ENCODE measurements around the gene LRP1B.
A peak's percentile ranks its signal among the peaks of the same experiment; 100 is the strongest.

Gene LRP1B

GRCh38 chr2:142042536-142043199, 88.1 kb downstream of the LRP1B start:
- DNase-seq = no peak

- DNase-seq = no peak
Measured at GRCh38 chr2:142041996-142042395, 88.8 kb downstream of the LRP1B start.

GRCh38 chr2:142041105-142041504, 89.7 kb downstream of the LRP1B start:
- DNase-seq = no peak

GRCh38 chr2:142040556-142040955, 90.3 kb downstream of the LRP1B start:
- no peak for DNase-seq

- no peak for DNase-seq
Measured at GRCh38 chr2:142038826-142039225, 92.0 kb downstream of the LRP1B start.

- peak in 5 of 58 donors; percentile 1 to 16 (median 2) for DNase-seq
Measured at GRCh38 chr2:142037744-142038143, 93.1 kb downstream of the LRP1B start.

GRCh38 chr2:142037066-142037465, 93.8 kb downstream of the LRP1B start:
- no peak for DNase-seq

- no peak for DNase-seq
Measured at GRCh38 chr2:142033393-142033792, 97.4 kb downstream of the LRP1B start.

- DNase-seq = no peak
Measured at GRCh38 chr2:142031656-142032055, 99.2 kb downstream of the LRP1B start.

GRCh38 chr2:142030735-142031134, 100.1 kb downstream of the LRP1B start:
- no peak for DNase-seq

- no peak for DNase-seq
Measured at GRCh38 chr2:142029974-142030373, 100.8 kb downstream of the LRP1B start.

- no peak for DNase-seq
Measured at GRCh38 chr2:142025394-142025793, 105.4 kb downstream of the LRP1B start.

- DNase-seq = no peak
Measured at GRCh38 chr2:142020368-142020767, 110.4 kb downstream of the LRP1B start.

GRCh38 chr2:142014536-142014935, 116.3 kb downstream of the LRP1B start:
- DNase-seq = no peak

GRCh38 chr2:142012797-142013196, 118.0 kb downstream of the LRP1B start:
- DNase-seq = no peak

GRCh38 chr2:142010477-142011270, 120.1 kb downstream of the LRP1B start:
- DNase-seq = peak in 2 of 58 donors; percentile 1 to 2

- no peak for DNase-seq
Measured at GRCh38 chr2:142008135-142008744, 122.6 kb downstream of the LRP1B start.

- DNase-seq = no peak
Measured at GRCh38 chr2:141994066-141994465, 136.8 kb downstream of the LRP1B start.

GRCh38 chr2:141992695-141993094, 138.1 kb downstream of the LRP1B start:
- no peak for DNase-seq

- no peak for DNase-seq
Measured at GRCh38 chr2:141968433-141968832, 162.4 kb downstream of the LRP1B start.

GRCh38 chr2:141967980-141968379, 162.8 kb downstream of the LRP1B start:
- DNase-seq = no peak

GRCh38 chr2:141967503-141967902, 163.3 kb downstream of the LRP1B start:
- DNase-seq = no peak

Data from anterior cingulate cortex (tissue), 58 donors.